Measurements from ENCODE around the gene TCAIM. TPM values are rescaled to one million over a fixed set of nuclear protein-coding genes. Genes with fewer than 3 reads are reported as not detected.
A peak's percentile ranks its signal among the peaks of the same experiment; 100 is the strongest.

The TCAIM gene, protein sequence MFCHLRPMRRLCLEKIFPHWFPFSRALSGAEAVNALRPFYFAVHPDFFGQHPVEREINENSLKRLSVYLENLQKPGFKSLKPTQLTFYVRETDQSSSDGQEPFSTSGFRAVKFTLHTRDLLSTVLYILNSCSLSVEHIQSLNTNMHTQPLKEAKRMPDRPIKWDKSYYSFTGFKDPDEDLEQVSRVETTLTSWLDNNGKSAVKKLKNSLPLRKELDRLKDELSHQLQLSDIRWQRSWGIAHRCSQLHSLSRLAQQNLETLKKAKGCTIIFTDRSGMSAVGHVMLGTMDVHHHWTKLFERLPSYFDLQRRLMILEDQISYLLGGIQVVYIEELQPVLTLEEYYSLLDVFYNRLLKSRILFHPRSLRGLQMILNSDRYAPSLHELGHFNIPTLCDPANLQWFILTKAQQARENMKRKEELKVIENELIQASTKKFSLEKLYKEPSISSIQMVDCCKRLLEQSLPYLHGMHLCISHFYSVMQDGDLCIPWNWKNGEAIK
- polyA plus RNA-seq (2013) = 21.6 and 22.8 TPM in 2 replicates

DNA sequence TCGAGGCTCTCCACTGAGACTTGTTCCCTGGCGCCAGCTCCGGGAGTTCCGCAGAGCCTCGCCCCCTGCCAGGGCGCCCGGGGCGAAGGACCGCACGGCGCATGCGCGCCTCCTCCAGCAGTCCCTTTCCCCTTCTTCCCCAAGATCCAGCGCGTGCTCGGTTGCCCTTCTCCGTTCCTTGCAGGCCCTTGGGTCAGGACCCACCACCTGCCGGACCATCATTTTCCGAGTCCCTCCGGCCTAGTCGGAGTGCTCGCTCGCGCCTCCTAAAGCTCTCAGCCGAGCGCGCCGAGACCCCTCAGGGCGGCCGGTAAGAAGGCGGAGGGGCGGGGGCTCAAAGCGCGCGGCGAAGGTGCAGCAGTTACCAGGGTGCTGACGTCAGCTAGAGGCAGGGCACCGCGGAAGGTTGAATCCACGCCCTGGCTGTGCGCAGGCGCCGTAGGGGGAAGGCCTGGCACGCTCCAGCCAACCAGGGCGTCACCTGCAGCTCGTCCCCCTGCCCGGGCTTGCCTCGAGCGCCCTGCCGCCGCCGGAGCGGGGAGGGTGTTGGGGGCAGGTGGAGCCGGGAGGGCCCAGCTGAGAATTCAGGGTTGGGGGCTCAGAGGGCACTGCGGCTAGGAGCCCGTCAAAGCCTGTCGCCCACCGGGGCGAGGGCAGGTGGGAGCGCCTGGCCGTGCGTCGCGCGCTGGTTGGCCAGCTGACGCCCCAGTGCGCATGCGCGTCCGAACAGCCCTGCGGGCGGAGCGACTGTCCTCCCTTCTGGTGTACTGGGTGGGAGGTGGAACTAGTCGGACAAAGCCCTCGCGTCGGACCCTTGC, at the start of gene TCAIM:
Gene TCAIM (plus strand): TSS at position 757 of the 818 bp plus-strand sequence. CDS start 16,017 bp downstream, outside the sequence.
- Histone ChIP-seq H4K12ac (ENCODE audit: low read depth, low read length) (peak within 1 kb of the TSS; percentile 43), H3K23ac (ENCODE audit: low read length) (no peak within 1 kb of the TSS), H4K8ac (ENCODE audit: low read depth, low read length) (peak within 1 kb of the TSS; percentile 85), H3K14ac (ENCODE audit: low read length) (peak within 1 kb of the TSS; percentile 77), H3K4ac (ENCODE audit: low read depth, low read length) (peak within 1 kb of the TSS; percentile 36), H3K9me3 (ENCODE audit: insufficient read depth, low read depth, low read length) (no peaks in the 10 kb centered on the region), H2BK120ac (ENCODE audit: insufficient read depth, low read length, poor library complexity) (peak within 1 kb of the TSS; percentile 45), H3K36me3 (ENCODE audit: control insufficient read depth in 1 of 2, insufficient read depth in 2 of 2, low read length in 2 of 2) (no peaks in the 10 kb centered on the region), H3K9ac (ENCODE audit: low read length) (peak within 1 kb of the TSS; percentile 93), H3K27me3 (ENCODE audit: insufficient read depth, low read length) (no peaks in the 10 kb centered on the region), H3K4me3 (ENCODE audit: low read depth, low read length) (peak within 1 kb of the TSS; percentile 87), H3K4me1 (ENCODE audit: control insufficient read depth in 1 of 2, insufficient read depth in 2 of 2, low read length in 2 of 2) (peaks cover 0 to 8% of the 10 kb centered on the region in 2 experiments), H3K27ac (ENCODE audit: low read depth, low read length) (peak within 1 kb of the TSS; percentile 98), H3K79me1 (ENCODE audit: low read length) (peaks cover 6% of the 10 kb centered on the region), H2BK5ac (ENCODE audit: low read depth, low read length, poor library complexity) (peak within 1 kb of the TSS; percentile 88), H2BK12ac (ENCODE audit: low read length) (no peak within 1 kb of the TSS), H4K91ac (ENCODE audit: low read depth, low read length) (peak within 1 kb of the TSS; percentile 76), H3K4me2 (ENCODE audit: low read length) (peak within 1 kb of the TSS; percentile 72), H2AK5ac (ENCODE audit: low read length) (no peak within 1 kb of the TSS), H2AFZ (ENCODE audit: insufficient read depth, low read length, poor library complexity) (peak within 1 kb of the TSS; percentile 83), H3K79me2 (ENCODE audit: control insufficient read depth, insufficient read depth, low read length, poor library complexity) (peaks cover 5% of the 10 kb centered on the region), H3K18ac (ENCODE audit: low read length) (peak within 1 kb of the TSS; percentile 44)
- DNase-seq = peak; percentile 98 to 99
- WGBS (ENCODE audit: extremely low coverage, insufficient coverage, insufficient read length) = no CpG with 5 or more reads among the region's 77 CpGs

GRCh38 chr3:44289882-44290462, 48.6 kb upstream of the TCAIM start:
- Histone ChIP-seq H3K4me2 (ENCODE audit: low read length) (no peak overlapping the region), H4K91ac (ENCODE audit: low read depth, low read length) (no peak overlapping the region), H3K14ac (ENCODE audit: low read length) (no peak overlapping the region), H2AFZ (ENCODE audit: insufficient read depth, low read length, poor library complexity) (no peak overlapping the region), H3K27me3 (ENCODE audit: insufficient read depth, low read length) (no peaks in the 10 kb centered on the region), H3K79me1 (ENCODE audit: low read length) (no peaks in the 10 kb centered on the region), H3K9me3 (ENCODE audit: insufficient read depth, low read depth, low read length) (no peaks in the 10 kb centered on the region), H2BK5ac (ENCODE audit: low read depth, low read length, poor library complexity) (no peak overlapping the region), H3K23ac (ENCODE audit: low read length) (no peak overlapping the region), H2BK120ac (ENCODE audit: insufficient read depth, low read length, poor library complexity) (no peak overlapping the region), H2AK5ac (ENCODE audit: low read length) (no peak overlapping the region), H3K4me3 (ENCODE audit: low read depth, low read length) (no peak overlapping the region), H3K18ac (ENCODE audit: low read length) (no peak overlapping the region), H3K4ac (ENCODE audit: low read depth, low read length) (no peak overlapping the region), H3K27ac (ENCODE audit: low read depth, low read length) (no peak overlapping the region), H4K8ac (ENCODE audit: low read depth, low read length) (no peak overlapping the region), H2BK12ac (ENCODE audit: low read length) (no peak overlapping the region), H4K12ac (ENCODE audit: low read depth, low read length) (no peak overlapping the region), H3K36me3 (ENCODE audit: control insufficient read depth in 1 of 2, insufficient read depth in 2 of 2, low read length in 2 of 2) (peaks cover 0 to 2% of the 10 kb centered on the region in 2 experiments), H3K79me2 (ENCODE audit: control insufficient read depth, insufficient read depth, low read length, poor library complexity) (no peaks in the 10 kb centered on the region), H3K9ac (ENCODE audit: low read length) (no peak overlapping the region), H3K4me1 (ENCODE audit: control insufficient read depth in 1 of 2, insufficient read depth in 2 of 2, low read length in 2 of 2) (no peaks in the 10 kb centered on the region)
- no peak for DNase-seq
- no CpG with 5 or more reads among the region's 3 CpGs for WGBS (ENCODE audit: extremely low coverage, insufficient coverage, insufficient read length)

DNA sequence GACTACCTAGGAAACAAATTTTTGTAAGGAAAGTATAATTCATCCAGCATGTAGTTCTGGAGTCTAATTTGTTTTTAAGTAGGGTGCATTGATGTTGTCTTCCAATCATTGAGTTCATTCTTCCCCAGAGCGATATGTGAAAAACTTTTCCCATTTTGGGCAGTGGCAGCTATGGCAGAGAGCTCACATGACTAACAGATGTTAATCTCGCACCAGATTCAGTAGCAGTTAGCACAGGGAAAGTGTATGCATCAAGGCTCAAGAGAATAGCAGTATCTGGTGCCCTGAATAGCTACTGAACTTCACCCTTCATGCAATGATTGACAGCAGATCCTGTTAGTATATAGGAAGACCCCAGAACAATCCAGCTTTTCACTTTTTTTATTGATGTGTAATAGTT, 46.3 kb upstream of the TCAIM start:
- no peak overlapping the region for H3K9ac ChIP-seq (ENCODE audit: low read length)
- no peak for DNase-seq
- no CpG with 5 or more reads among the region's 2 CpGs for WGBS (ENCODE audit: extremely low coverage, insufficient coverage, insufficient read length)
- H3K18ac ChIP-seq (ENCODE audit: low read length) = no peak overlapping the region
- no peak overlapping the region for H2AFZ ChIP-seq (ENCODE audit: insufficient read depth, low read length, poor library complexity)
- H3K79me2 ChIP-seq (ENCODE audit: control insufficient read depth, insufficient read depth, low read length, poor library complexity) = no peaks in the 10 kb centered on the region
- H3K27me3 ChIP-seq (ENCODE audit: insufficient read depth, low read length) = no peaks in the 10 kb centered on the region
- H3K4me2 ChIP-seq (ENCODE audit: low read length) = no peak overlapping the region
- no peak overlapping the region for H4K91ac ChIP-seq (ENCODE audit: low read depth, low read length)
- no peak overlapping the region for H3K4ac ChIP-seq (ENCODE audit: low read depth, low read length)
- H2BK12ac ChIP-seq (ENCODE audit: low read length) = no peak overlapping the region
- H3K4me1 ChIP-seq (ENCODE audit: control insufficient read depth in 1 of 2, insufficient read depth in 2 of 2, low read length in 2 of 2) = no peaks in the 10 kb centered on the region
- no peak overlapping the region for H2BK5ac ChIP-seq (ENCODE audit: low read depth, low read length, poor library complexity)
- H3K79me1 ChIP-seq (ENCODE audit: low read length) = no peaks in the 10 kb centered on the region
- H3K23ac ChIP-seq (ENCODE audit: low read length) = no peak overlapping the region
- no peak overlapping the region for H2BK120ac ChIP-seq (ENCODE audit: insufficient read depth, low read length, poor library complexity)
- no peak overlapping the region for H3K14ac ChIP-seq (ENCODE audit: low read length)
- no peaks in the 10 kb centered on the region for H3K9me3 ChIP-seq (ENCODE audit: insufficient read depth, low read depth, low read length)
- no peaks in the 10 kb centered on the region for H3K36me3 ChIP-seq (ENCODE audit: control insufficient read depth in 1 of 2, insufficient read depth in 2 of 2, low read length in 2 of 2)
- H3K27ac ChIP-seq (ENCODE audit: low read depth, low read length) = no peak overlapping the region
- no peak overlapping the region for H4K8ac ChIP-seq (ENCODE audit: low read depth, low read length)
- no peak overlapping the region for H2AK5ac ChIP-seq (ENCODE audit: low read length)
- no peak overlapping the region for H4K12ac ChIP-seq (ENCODE audit: low read depth, low read length)
- no peak overlapping the region for H3K4me3 ChIP-seq (ENCODE audit: low read depth, low read length)

DNA sequence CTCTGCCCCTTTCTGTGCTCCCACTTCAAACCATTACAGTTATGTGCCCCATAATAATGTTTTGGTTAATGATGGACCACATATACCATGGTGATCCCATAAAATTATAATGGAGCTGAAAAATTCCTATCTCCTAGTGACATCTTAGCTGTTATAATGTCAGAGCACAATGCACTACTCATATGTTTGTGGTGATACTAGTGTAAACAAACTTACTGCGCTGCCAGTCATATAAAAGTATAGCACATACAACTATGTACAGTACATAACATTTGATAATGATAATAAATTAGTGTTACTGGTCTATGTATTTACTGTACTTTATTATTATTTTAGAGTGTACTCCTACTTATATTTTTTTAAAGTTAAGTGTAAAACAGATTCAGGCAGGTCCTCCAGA, 45.6 kb upstream of the TCAIM start:
- Histone ChIP-seq H3K14ac (ENCODE audit: low read length) (no peak overlapping the region), H3K27ac (ENCODE audit: low read depth, low read length) (no peak overlapping the region), H3K4me3 (ENCODE audit: low read depth, low read length) (no peak overlapping the region), H2AFZ (ENCODE audit: insufficient read depth, low read length, poor library complexity) (no peak overlapping the region), H3K79me2 (ENCODE audit: control insufficient read depth, insufficient read depth, low read length, poor library complexity) (no peaks in the 10 kb centered on the region), H3K9ac (ENCODE audit: low read length) (no peak overlapping the region), H3K4me2 (ENCODE audit: low read length) (no peak overlapping the region), H4K91ac (ENCODE audit: low read depth, low read length) (no peak overlapping the region), H2BK12ac (ENCODE audit: low read length) (no peak overlapping the region), H3K27me3 (ENCODE audit: insufficient read depth, low read length) (no peaks in the 10 kb centered on the region), H3K9me3 (ENCODE audit: insufficient read depth, low read depth, low read length) (no peaks in the 10 kb centered on the region), H3K18ac (ENCODE audit: low read length) (no peak overlapping the region), H2BK120ac (ENCODE audit: insufficient read depth, low read length, poor library complexity) (no peak overlapping the region), H3K36me3 (ENCODE audit: control insufficient read depth in 1 of 2, insufficient read depth in 2 of 2, low read length in 2 of 2) (no peaks in the 10 kb centered on the region), H2BK5ac (ENCODE audit: low read depth, low read length, poor library complexity) (no peak overlapping the region), H4K8ac (ENCODE audit: low read depth, low read length) (no peak overlapping the region), H3K4me1 (ENCODE audit: control insufficient read depth in 1 of 2, insufficient read depth in 2 of 2, low read length in 2 of 2) (no peaks in the 10 kb centered on the region), H3K4ac (ENCODE audit: low read depth, low read length) (no peak overlapping the region), H3K79me1 (ENCODE audit: low read length) (no peaks in the 10 kb centered on the region), H3K23ac (ENCODE audit: low read length) (no peak overlapping the region), H4K12ac (ENCODE audit: low read depth, low read length) (no peak overlapping the region), H2AK5ac (ENCODE audit: low read length) (no peak overlapping the region)
- DNase-seq = no peak
- no CpG with 5 or more reads among the region's 1 CpG for WGBS (ENCODE audit: extremely low coverage, insufficient coverage, insufficient read length)

Data from trophoblast cell (in vitro differentiated cells and primary cell).